Bronchial epithelial cell (primary cell): ENCODE measurements around the gene CDKL1. TPM values are rescaled to one million over a fixed set of nuclear protein-coding genes. Genes with fewer than 3 reads are reported as not detected.

Experiments used
- DNase-seq: peaks from one replicate; pipeline ENCODE4 v3.0.0-alpha.2; 2010; ENCODE audit warnings: low read depth
- FAIRE-seq: peaks from 2 replicates; lab custom pipeline; 2011; peaks lifted over from hg19 to GRCh38; lab: Jason Lieb, UNC
- H3K27me3 ChIP-seq: 2 replicates; pipeline ENCODE4 v1.5.1; 2011; ENCODE audit warnings: low read length; ENCODE audit not compliant: control insufficient read depth, insufficient read depth
- H3K36me3 ChIP-seq: 2 replicates; pipeline ENCODE4 v1.5.1; 2011; ENCODE audit warnings: low read length; ENCODE audit not compliant: control insufficient read depth, insufficient read depth
- H3K4me3 ChIP-seq: 2 replicates; pipeline ENCODE4 v1.5.1; 2011; ENCODE audit warnings: mild to moderate bottlenecking, low read depth, low read length, control low read depth
- CTCF ChIP-seq: IDR thresholded peaks from 2 replicates; pipeline ENCODE4 v1.5.1; 2011; ENCODE audit warnings: mild to moderate bottlenecking, moderate library complexity, low read length, control low read depth, inconsistent platforms; ENCODE audit not compliant: insufficient read depth, severe bottlenecking
- total RNA-seq: library from RNA; depleted of rRNA; stranded (reverse); fragments of >200 nt; gene quantifications from 2 replicates; pipeline ENCODE4 v1.2.1, GENCODE V29; 2014

CDKL1 gene
- total RNA-seq, 1 donor from 2014 or later = 4.5 TPM

- FAIRE-seq (no peak), DNase-seq (no peak)
- TF ChIP-seq CTCF = no peak
- Histone ChIP-seq H3K4me3 (no peak overlapping the region), H3K27me3 (no peaks in the 10 kb centered on the region), H3K36me3 (peaks cover 1% of the 10 kb centered on the region)
Measured at GRCh38 chr14:50334211-50334610, 62.5 kb downstream of the CDKL1 start.

GRCh38 chr14:50333014-50333509, 63.6 kb downstream of the CDKL1 start:
- Histone ChIP-seq H3K36me3 (peaks cover 1% of the 10 kb centered on the region), H3K27me3 (no peaks in the 10 kb centered on the region), H3K4me3 (no peak overlapping the region)
- no peak for FAIRE-seq
- peak; percentile 95 for DNase-seq
- no peak for TF ChIP-seq CTCF

- Histone ChIP-seq H3K27me3 (no peaks in the 10 kb centered on the region), H3K36me3 (peaks cover 1% of the 10 kb centered on the region), H3K4me3 (no peak overlapping the region)
- no peak for TF ChIP-seq CTCF
- FAIRE-seq (no peak), DNase-seq (no peak)
Measured at GRCh38 chr14:50331596-50331995, 65.1 kb downstream of the CDKL1 start.

GRCh38 chr14:50321009-50321660, 75.5 kb downstream of the CDKL1 start:
- no peak overlapping the region for H3K4me3 ChIP-seq
- FAIRE-seq (peak; percentile 66), DNase-seq (peak; percentile 99)

GRCh38 chr14:50320283-50320682, 76.4 kb downstream of the CDKL1 start:
- FAIRE-seq = no peak
- Histone ChIP-seq H3K4me3 (no peak overlapping the region), H3K36me3 (peaks cover 2% of the 10 kb centered on the region), H3K27me3 (no peaks in the 10 kb centered on the region)
- TF ChIP-seq CTCF = no peak
- DNase-seq = peak; percentile 85

More at GRCh38 chr14:50321009-50321660, 75.5 kb downstream of the CDKL1 start:
- H3K27me3 ChIP-seq = no peaks in the 10 kb centered on the region
- TF ChIP-seq CTCF = peak; percentile 86
- peaks cover 2% of the 10 kb centered on the region for H3K36me3 ChIP-seq
